ENCODE data around the gene ZNF891. TPM values are rescaled to one million over a fixed set of nuclear protein-coding genes. Genes with fewer than 3 reads are reported as not detected.

Gene ZNF891
- total and polyA plus RNA-seq, 2 of the 4 experiments (the other 2 are of a cell fraction) = 0.26 to 0.36 TPM

Other genes starting within 250 kb of the ZNF891 start
- gene CHFR, start 242.7 kb downstream of the ZNF891 start, total RNA-seq (2012; rRNA removed) = 11.4 and 13.4 TPM in 2 replicates
- gene CHFR, start 242.7 kb downstream of the ZNF891 start, polyA plus RNA-seq (2012; rRNA removed) = 29.9 and 35.3 TPM in 2 replicates
- 9.9 and 11.4 TPM in 2 replicates for gene ZNF605, start 174.0 kb downstream of the ZNF891 start, total RNA-seq (2012; rRNA removed)
- gene ZNF605, start 174.0 kb downstream of the ZNF891 start, polyA plus RNA-seq (2012; rRNA removed) = 3.6 and 3.9 TPM in 2 replicates
- 11.8 and 12.2 TPM in 2 replicates for gene ZNF26, start 143.9 kb downstream of the ZNF891 start, total RNA-seq (2012; rRNA removed)
- gene ZNF26, start 143.9 kb downstream of the ZNF891 start, polyA plus RNA-seq (2012; rRNA removed) = 6.3 and 9.4 TPM in 2 replicates
- gene ZNF84, start 92.8 kb downstream of the ZNF891 start, total RNA-seq (2012; rRNA removed) = 28.1 and 38.5 TPM in 2 replicates
- gene ZNF84, start 92.8 kb downstream of the ZNF891 start, polyA plus RNA-seq (2012; rRNA removed) = 11.0 and 14.9 TPM in 2 replicates
- 20.8 and 25.8 TPM in 2 replicates for gene ZNF140, start 49.4 kb downstream of the ZNF891 start, total RNA-seq (2012; rRNA removed)
- gene ZNF140, start 49.4 kb downstream of the ZNF891 start, polyA plus RNA-seq (2012; rRNA removed) = 8.3 and 9.0 TPM in 2 replicates
- gene ZNF10, start 353 bp upstream of the ZNF891 start, total RNA-seq (2012; rRNA removed) = 5.3 and 6.1 TPM in 2 replicates
- 3.3 and 4.1 TPM in 2 replicates for gene ZNF10, start 353 bp upstream of the ZNF891 start, polyA plus RNA-seq (2012; rRNA removed)
- gene ZNF268, start 51.2 kb upstream of the ZNF891 start, total RNA-seq (2012; rRNA removed) = 31.1 and 54.5 TPM in 2 replicates
- 5.8 and 6.7 TPM in 2 replicates for gene ZNF268, start 51.2 kb upstream of the ZNF891 start, polyA plus RNA-seq (2012; rRNA removed)
- not detected in 2 replicates for gene ANHX, start 105.6 kb upstream of the ZNF891 start, total RNA-seq (2012; rRNA removed)
- gene ANHX, start 105.6 kb upstream of the ZNF891 start, polyA plus RNA-seq (2012; rRNA removed) = not detected in 2 replicates